Neutrophil (primary cell): Measurements from ENCODE around the gene ZSCAN26.

Source experiments
- H3K27ac ChIP-seq: fragments of 200-600 bp; sonication (generic); 2 replicates; pipeline ENCODE4 v1.5.1; 2016; ENCODE audit warnings: mild to moderate bottlenecking, moderate library complexity
- H3K27me3 ChIP-seq: fragments of 200-600 bp; sonication (generic); 2 replicates; pipeline ENCODE4 v1.6.0; 2016; ENCODE audit warnings: mild to moderate bottlenecking
- H3K36me3 ChIP-seq: fragments of 200-600 bp; sonication (generic); 2 replicates; pipeline ENCODE4 v1.5.1; 2017
- H3K4me1 ChIP-seq, 2 experiments: fragments of 200-600 bp in 1 of 2; sonication (generic) in 1 of 2; 1 replicate in 1 of 2; 2 replicates in 1 of 2; pipeline versions ENCODE4 v1.5.1 to v1.6.1; 2013 to 2016; ENCODE audit warnings: low read depth in 1 of 2, low read length in 1 of 2, mild to moderate bottlenecking in 1 of 2, moderate library complexity in 1 of 2; ENCODE audit not compliant: control insufficient read depth in 1 of 2, insufficient read depth in 1 of 2
- H3K4me3 ChIP-seq, 2 experiments: fragments of 200-600 bp in 1 of 2; sonication (generic) in 1 of 2; 1 replicate in 1 of 2; 2 replicates in 1 of 2; pipeline ENCODE4 v1.5.1; 2013 to 2016; ENCODE audit warnings: low read depth in 1 of 2, low read length in 1 of 2, mild to moderate bottlenecking in 1 of 2, moderate library complexity in 1 of 2
- H3K9me3 ChIP-seq: fragments of 200-600 bp; sonication (generic); 2 replicates; pipeline ENCODE4 v1.5.1; 2016
- TF ChIP-seq, protein P1 (sequence below): fragments of 200-600 bp; sonication (generic); IDR thresholded peaks from 2 replicates; pipeline ENCODE4 v1.5.1; 2016; ENCODE audit warnings: antibody characterized with exemption

ZSCAN26 gene

DNA sequence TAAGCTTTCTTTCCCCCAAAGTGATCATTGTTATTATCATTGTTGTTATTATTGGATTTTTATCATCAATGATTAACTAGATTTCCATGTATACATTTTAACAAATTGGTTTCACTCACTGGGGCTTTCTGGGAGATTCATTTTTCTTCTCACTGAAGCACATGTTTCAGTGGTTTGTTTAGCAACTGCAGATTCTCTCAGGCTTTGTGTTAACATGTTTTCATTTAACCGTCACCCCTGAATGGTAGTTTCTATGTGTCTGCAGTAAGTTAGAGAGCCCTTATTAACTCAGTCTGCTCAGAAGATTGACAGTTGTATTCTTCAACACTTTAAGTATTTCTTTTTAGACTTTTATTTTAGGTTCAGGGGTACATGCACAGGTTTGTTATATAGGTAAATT is 27.3 kb upstream of the ZSCAN26 start:
- H3K4me1 ChIP-seq = no peaks in the 10 kb centered on the region
- H3K9me3 ChIP-seq = no peaks in the 10 kb centered on the region
- H3K27me3 ChIP-seq = no peaks in the 10 kb centered on the region
- H3K36me3 ChIP-seq = peaks cover 5% of the 10 kb centered on the region
- no peak overlapping the region for H3K27ac ChIP-seq
- TF ChIP-seq, protein P1, sequence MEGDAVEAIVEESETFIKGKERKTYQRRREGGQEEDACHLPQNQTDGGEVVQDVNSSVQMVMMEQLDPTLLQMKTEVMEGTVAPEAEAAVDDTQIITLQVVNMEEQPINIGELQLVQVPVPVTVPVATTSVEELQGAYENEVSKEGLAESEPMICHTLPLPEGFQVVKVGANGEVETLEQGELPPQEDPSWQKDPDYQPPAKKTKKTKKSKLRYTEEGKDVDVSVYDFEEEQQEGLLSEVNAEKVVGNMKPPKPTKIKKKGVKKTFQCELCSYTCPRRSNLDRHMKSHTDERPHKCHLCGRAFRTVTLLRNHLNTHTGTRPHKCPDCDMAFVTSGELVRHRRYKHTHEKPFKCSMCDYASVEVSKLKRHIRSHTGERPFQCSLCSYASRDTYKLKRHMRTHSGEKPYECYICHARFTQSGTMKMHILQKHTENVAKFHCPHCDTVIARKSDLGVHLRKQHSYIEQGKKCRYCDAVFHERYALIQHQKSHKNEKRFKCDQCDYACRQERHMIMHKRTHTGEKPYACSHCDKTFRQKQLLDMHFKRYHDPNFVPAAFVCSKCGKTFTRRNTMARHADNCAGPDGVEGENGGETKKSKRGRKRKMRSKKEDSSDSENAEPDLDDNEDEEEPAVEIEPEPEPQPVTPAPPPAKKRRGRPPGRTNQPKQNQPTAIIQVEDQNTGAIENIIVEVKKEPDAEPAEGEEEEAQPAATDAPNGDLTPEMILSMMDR = no peak
- no peak overlapping the region for H3K4me3 ChIP-seq

- H3K4me3 ChIP-seq = no peak overlapping the region
- TF ChIP-seq, protein P1 = no peak
Observed at GRCh38 chr6:28240471-28240870, 26.5 kb upstream of the ZSCAN26 start.

GRCh38 chr6:28243946-28244345 is 23.0 kb upstream of the ZSCAN26 start:
- no peaks in the 10 kb centered on the region for H3K4me1 ChIP-seq
- H3K27me3 ChIP-seq = no peaks in the 10 kb centered on the region
- no peak overlapping the region for H3K4me3 ChIP-seq
- H3K9me3 ChIP-seq = no peaks in the 10 kb centered on the region
- H3K36me3 ChIP-seq = peaks cover 43% of the 10 kb centered on the region
- TF ChIP-seq, protein P1 = no peak
- no peak overlapping the region for H3K27ac ChIP-seq

More at GRCh38 chr6:28240471-28240870, 26.5 kb upstream of the ZSCAN26 start:
- peaks cover 13% of the 10 kb centered on the region for H3K36me3 ChIP-seq
- H3K27me3 ChIP-seq = no peaks in the 10 kb centered on the region
- no peaks in the 10 kb centered on the region for H3K4me1 ChIP-seq
- no peak overlapping the region for H3K27ac ChIP-seq
- no peaks in the 10 kb centered on the region for H3K9me3 ChIP-seq

DNA sequence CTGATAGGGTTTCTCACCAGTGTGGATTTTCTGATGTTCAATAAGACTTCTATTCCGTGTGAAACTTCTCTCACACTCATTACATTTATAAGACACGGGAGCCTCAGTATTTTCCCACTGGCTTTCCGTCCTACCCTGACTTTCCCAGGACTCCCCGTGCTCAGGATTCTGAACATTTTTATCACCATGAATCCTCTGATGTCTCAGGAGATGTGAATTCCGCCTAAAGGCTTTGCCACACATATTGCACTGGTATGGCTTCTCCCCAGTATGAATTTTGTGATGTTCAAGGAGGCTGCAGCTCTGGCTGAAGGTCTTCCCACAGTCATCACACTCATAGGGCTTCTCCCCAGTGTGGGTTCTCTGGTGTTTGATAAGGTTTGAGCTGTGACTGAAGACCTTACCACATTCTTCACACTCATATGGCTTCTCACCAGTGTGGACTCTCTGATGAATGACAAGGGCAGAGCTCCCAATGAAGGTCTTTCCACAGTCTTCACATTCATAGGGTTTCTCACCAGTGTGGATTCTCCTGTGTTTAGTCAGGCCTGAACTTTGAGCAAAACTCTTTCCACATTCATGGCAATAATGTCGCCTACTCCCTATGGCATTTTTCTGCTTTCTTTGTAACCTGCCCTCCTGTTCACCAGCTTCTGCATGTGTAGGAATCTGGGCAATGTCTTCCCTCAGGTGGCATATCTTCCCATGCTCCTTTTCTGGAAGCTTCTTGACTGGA is 21.6 kb upstream of the ZSCAN26 start:
- Histone ChIP-seq H3K9me3 (no peaks in the 10 kb centered on the region), H3K36me3 (peaks cover 43% of the 10 kb centered on the region), H3K4me1 (no peaks in the 10 kb centered on the region)

DNA sequence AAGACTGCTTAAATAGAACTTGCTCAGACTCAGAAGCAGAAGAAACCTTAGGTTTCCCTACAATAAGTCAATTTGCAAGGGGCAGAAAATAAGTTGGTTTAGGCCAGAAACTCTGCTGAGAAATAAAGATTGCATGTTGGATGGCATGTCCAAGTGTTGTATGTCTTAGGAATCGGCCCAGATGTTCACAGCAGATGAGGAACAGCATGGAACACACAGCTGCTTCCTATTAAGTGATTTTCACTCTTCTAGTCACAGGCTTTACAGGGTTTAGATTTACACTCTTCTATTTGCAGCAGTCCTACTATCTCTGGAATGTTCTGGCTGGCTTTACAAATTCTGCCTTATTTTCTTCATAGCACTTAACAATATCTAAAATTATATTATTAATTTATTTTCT is 18.0 kb upstream of the ZSCAN26 start:
- no peak overlapping the region for H3K4me3 ChIP-seq
- H3K36me3 ChIP-seq = peaks cover 43% of the 10 kb centered on the region
- H3K9me3 ChIP-seq = no peaks in the 10 kb centered on the region

More for the DNA sequence above, 21.6 kb upstream of the ZSCAN26 start:
- TF ChIP-seq, protein P1 = no peak
- Histone ChIP-seq H3K27ac (no peak overlapping the region), H3K27me3 (no peaks in the 10 kb centered on the region), H3K4me3 (no peak overlapping the region)

More for the DNA sequence above, 18.0 kb upstream of the ZSCAN26 start:
- TF ChIP-seq, protein P1 = no peak
- H3K27ac ChIP-seq = no peak overlapping the region
- peaks cover 20 to 23% of the 10 kb centered on the region in 2 experiments for H3K4me1 ChIP-seq
- H3K27me3 ChIP-seq = no peaks in the 10 kb centered on the region
